Suprapubic skin (tissue), 3 donors: Measurements from ENCODE around the gene FAHD2A.
"Not testable (repeated sequence)": the region's sequence is repeated elsewhere in the genome, so short reads cannot be mapped to it uniquely, and the experiment has no call there.

Source experiments
- CTCF ChIP-seq, 2 donors: fragments of 200-600 bp in 1 of 2; fragments of 450-650 bp in 1 of 2; sonication (generic) in 1 of 2; IDR thresholded peaks; one replicate each; pipeline ENCODE4 v1.5.1; 2016 to 2019; ENCODE audit warnings: antibody characterized with exemption in 2 of 2, mild to moderate bottlenecking in 1 of 2, moderate library complexity in 1 of 2
- POLR2AphosphoS5 ChIP-seq, 3 donors: sonication (generic); formaldehyde crosslinking; IDR thresholded peaks; one replicate each; pipeline ENCODE4 v1.6.1; 2017; ENCODE audit warnings: antibody characterized with exemption in 3 of 3

- TF ChIP-seq CTCF, POLR2AphosphoS5 (IDR thresholded peaks at IDR 0.05): not testable (repeated sequence)
These were observed 32.8 kb downstream of the FAHD2A start for GRCh38 chr2:95435162-95435871.
